Liver (tissue), 9 donors: Measurements from ENCODE around the gene KIF15. TPM values are rescaled to one million over a fixed set of nuclear protein-coding genes. Genes with fewer than 3 reads are reported as not detected.

Experiments
- DNase-seq: peaks from one replicate; pipeline ENCODE4 v3.0.0-alpha.2; 2017; ENCODE audit warnings: low spot score
- H3K27ac ChIP-seq, 2 donors: one replicate each; pipeline ENCODE4 v1.7.0; 2013; ENCODE audit warnings: inconsistent platforms in 2 of 2, low read length in 2 of 2, control low read depth in 1 of 2, low read depth in 1 of 2, mild to moderate bottlenecking in 1 of 2
- H3K27me3 ChIP-seq, 4 donors: one replicate each; pipeline versions ENCODE4 v1.6.1 to v1.7.0; 2013; ENCODE audit warnings: low read length in 3 of 4, inconsistent platforms in 1 of 4, mild to moderate bottlenecking in 1 of 4, moderate library complexity in 1 of 4; ENCODE audit not compliant: control insufficient read depth in 4 of 4, insufficient read depth in 4 of 4
- H3K36me3 ChIP-seq, 4 donors: one replicate each; pipeline versions ENCODE4 v1.6.1 to v1.7.0; 2013; ENCODE audit warnings: low read length in 3 of 4, mild to moderate bottlenecking in 3 of 4, low read depth in 1 of 4, moderate library complexity in 1 of 4; ENCODE audit not compliant: control insufficient read depth in 4 of 4, insufficient read depth in 3 of 4
- H3K4me1 ChIP-seq, 4 donors: one replicate each; pipeline versions ENCODE4 v1.6.1 to v1.7.0; 2013; ENCODE audit warnings: low read length in 3 of 4, mild to moderate bottlenecking in 3 of 4, moderate library complexity in 1 of 4; ENCODE audit not compliant: control insufficient read depth in 4 of 4, insufficient read depth in 4 of 4
- H3K4me3 ChIP-seq, 3 donors: one replicate each; pipeline versions ENCODE4 v1.6.1 to v1.7.0; 2013; ENCODE audit warnings: low read length in 3 of 3, control low read depth in 1 of 3, low read depth in 1 of 3, mild to moderate bottlenecking in 1 of 3
- H3K9ac ChIP-seq, 2 donors: one replicate each; pipeline ENCODE4 v1.7.0; 2013; ENCODE audit warnings: low read length in 2 of 2, mild to moderate bottlenecking in 2 of 2, moderate library complexity in 2 of 2, control low read depth in 1 of 2, low read depth in 1 of 2
- H3K9me3 ChIP-seq, 4 donors: one replicate each; pipeline versions ENCODE4 v1.6.1 to v1.7.0; 2013; ENCODE audit warnings: low read length in 3 of 4; ENCODE audit not compliant: control insufficient read depth in 4 of 4
- ATF3 ChIP-seq: IDR thresholded peaks from 2 replicates; pipeline ENCODE4 v1.6.1; 2016; ENCODE audit warnings: antibody characterized with exemption
- CTCF ChIP-seq: fragments of 150-350 bp; IDR thresholded peaks from 2 replicates; pipeline ENCODE4 v1.5.1; 2017; ENCODE audit warnings: improper control_type of control experiment, low read depth, low read length; ENCODE audit not compliant: missing input control
- EGR1 ChIP-seq, 2 donors: IDR thresholded peaks; 2 replicates each; pipeline ENCODE4 v1.6.1; 2016 to 2018; ENCODE audit warnings: antibody characterized with exemption in 2 of 2, low read depth in 2 of 2
- FOXA1 ChIP-seq: IDR thresholded peaks from 2 replicates; pipeline ENCODE4 v1.6.1; 2016; ENCODE audit warnings: antibody characterized with exemption
- FOXA2 ChIP-seq: IDR thresholded peaks from 2 replicates; pipeline ENCODE4 v1.6.1; 2016; ENCODE audit warnings: antibody characterized with exemption
- GABPA ChIP-seq, 2 donors: IDR thresholded peaks in 1 of 2; conservative IDR thresholded peaks in 1 of 2; 2 replicates each; pipeline ENCODE4 v1.6.1; 2016; ENCODE audit warnings: antibody characterized with exemption in 2 of 2, mild to moderate bottlenecking in 1 of 2, moderate library complexity in 1 of 2
- HNF4A ChIP-seq, 2 donors: conservative IDR thresholded peaks; 2 replicates each; pipeline ENCODE4 v1.6.1; 2016; ENCODE audit warnings: antibody characterized with exemption in 2 of 2, mild to moderate bottlenecking in 2 of 2
- HNF4G ChIP-seq: IDR thresholded peaks from 2 replicates; pipeline ENCODE4 v1.6.1; 2016; ENCODE audit warnings: antibody characterized with exemption
- JUND ChIP-seq, 2 donors: IDR thresholded peaks; 2 replicates each; pipeline ENCODE4 v1.6.1; 2016; ENCODE audit warnings: antibody characterized with exemption in 2 of 2
- MAX ChIP-seq: IDR thresholded peaks from 2 replicates; pipeline ENCODE4 v1.6.1; 2016; ENCODE audit warnings: antibody characterized with exemption
- NR2F2 ChIP-seq: IDR thresholded peaks from 2 replicates; pipeline ENCODE4 v1.6.1; 2016; ENCODE audit warnings: antibody characterized with exemption
- RAD21 ChIP-seq, 2 donors: IDR thresholded peaks; 2 replicates each; pipeline ENCODE4 v1.6.1; 2016; ENCODE audit warnings: antibody characterized with exemption in 2 of 2, mild to moderate bottlenecking in 2 of 2
- RXRA ChIP-seq, 2 donors: IDR thresholded peaks; 2 replicates each; pipeline ENCODE4 v1.6.1; 2017 to 2018; ENCODE audit warnings: antibody characterized with exemption in 2 of 2, mild to moderate bottlenecking in 1 of 2
- SP1 ChIP-seq: IDR thresholded peaks from 2 replicates; pipeline ENCODE4 v1.6.1; 2018; ENCODE audit warnings: antibody characterized with exemption, mild to moderate bottlenecking
- TAF1 ChIP-seq: conservative IDR thresholded peaks from 2 replicates; pipeline ENCODE4 v1.6.1; 2016; ENCODE audit warnings: antibody characterized with exemption, mild to moderate bottlenecking
- YY1 ChIP-seq: IDR thresholded peaks from 2 replicates; pipeline ENCODE4 v1.6.1; 2016; ENCODE audit warnings: antibody characterized with exemption, mild to moderate bottlenecking
- WGBS: extraction: QIAGEN DNeasy Blood & Tissue Kit; methylation state at CpG from one replicate; pipeline ENCODE4 v1.1.7; 2013; 5-methylcytosine and 5-hydroxymethylcytosine counted together
- polyA plus RNA-seq, 2 donors: library from polyadenylated mRNA; stranded (reverse) in 1 of 2; unstranded in 1 of 2; fragments of 200-250 nt in 1 of 2; fragments of >200 nt in 1 of 2; fragmentation: Nextera tagmentation in 1 of 2; extraction: Ambion mirVana in 1 of 2; gene quantifications; one replicate each; pipeline versions ENCODE4 v1.2.1 to v1.2.3, GENCODE V29; 2013 to 2015
- total RNA-seq, 2 donors: library from RNA; depleted of rRNA; stranded (reverse); fragments of >200 nt; gene quantifications; one replicate each; pipeline ENCODE4 v1.2.3, GENCODE V29; 2014
- TF ChIP-seq, protein P1 (sequence below): IDR thresholded peaks from 2 replicates; pipeline ENCODE4 v1.6.1; 2016; ENCODE audit warnings: antibody characterized with exemption
- TF ChIP-seq, protein P2 (sequence below): IDR thresholded peaks from 2 replicates; pipeline ENCODE4 v1.6.1; 2016; ENCODE audit warnings: antibody characterized with exemption, mild to moderate bottlenecking
- donor health status: healthy.
- donor health status: healthy.
- donor health status: healthy.
- donor health status: healthy.
- donor health status: healthy.

Gene KIF15
- total and polyA plus RNA-seq, 4 donors: under 0.01 to 15.9 (median 0.24) TPM

DNA sequence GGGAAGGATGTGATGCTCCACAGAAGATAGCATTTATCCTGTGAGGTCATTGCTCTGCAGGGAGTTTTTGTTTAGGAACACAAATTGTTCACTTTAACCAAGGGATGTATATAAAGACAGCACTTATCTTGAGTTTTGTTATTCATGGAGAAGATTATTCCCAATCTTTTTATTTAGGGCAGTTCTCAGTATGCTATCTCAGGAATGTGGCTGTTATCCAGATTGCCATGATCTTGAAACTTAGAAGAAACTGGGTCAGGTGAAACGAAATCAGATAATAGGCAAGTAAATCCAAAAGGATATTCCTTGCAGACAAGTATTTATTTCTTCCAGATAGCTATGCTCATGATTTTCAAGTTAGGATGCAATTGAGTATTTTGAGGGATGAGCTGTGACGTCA, 80.8 kb downstream of the KIF15 start:
- H3K27ac ChIP-seq: no peak overlapping the region
- TF ChIP-seq RAD21 (IDR thresholded peaks at IDR 0.05) (no peak), HNF4A (conservative IDR thresholded peaks at IDR 0.05) (no peak), MAX (no peak), FOXA1 (no peak), SP1 (no peak), ATF3 (no peak), RXRA (IDR thresholded peaks at IDR 0.05) (no peak), TAF1 (no peak), CTCF (no peak), NR2F2 (no peak), JUND (IDR thresholded peaks at IDR 0.05) (no peak), YY1 (no peak), HNF4G (no peak), EGR1 (IDR thresholded peaks at IDR 0.05; ENCODE audit: low read depth in 2 of 2) (no peak), GABPA (IDR thresholded peaks at IDR 0.05 in 1 of 2, conservative IDR thresholded peaks at IDR 0.05 in 1 of 2) (no peak), FOXA2 (no peak)
- TF ChIP-seq, protein P1, sequence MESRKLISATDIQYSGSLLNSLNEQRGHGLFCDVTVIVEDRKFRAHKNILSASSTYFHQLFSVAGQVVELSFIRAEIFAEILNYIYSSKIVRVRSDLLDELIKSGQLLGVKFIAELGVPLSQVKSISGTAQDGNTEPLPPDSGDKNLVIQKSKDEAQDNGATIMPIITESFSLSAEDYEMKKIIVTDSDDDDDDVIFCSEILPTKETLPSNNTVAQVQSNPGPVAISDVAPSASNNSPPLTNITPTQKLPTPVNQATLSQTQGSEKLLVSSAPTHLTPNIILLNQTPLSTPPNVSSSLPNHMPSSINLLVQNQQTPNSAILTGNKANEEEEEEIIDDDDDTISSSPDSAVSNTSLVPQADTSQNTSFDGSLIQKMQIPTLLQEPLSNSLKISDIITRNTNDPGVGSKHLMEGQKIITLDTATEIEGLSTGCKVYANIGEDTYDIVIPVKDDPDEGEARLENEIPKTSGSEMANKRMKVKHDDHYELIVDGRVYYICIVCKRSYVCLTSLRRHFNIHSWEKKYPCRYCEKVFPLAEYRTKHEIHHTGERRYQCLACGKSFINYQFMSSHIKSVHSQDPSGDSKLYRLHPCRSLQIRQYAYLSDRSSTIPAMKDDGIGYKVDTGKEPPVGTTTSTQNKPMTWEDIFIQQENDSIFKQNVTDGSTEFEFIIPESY: no peak
- TF ChIP-seq, protein P2, sequence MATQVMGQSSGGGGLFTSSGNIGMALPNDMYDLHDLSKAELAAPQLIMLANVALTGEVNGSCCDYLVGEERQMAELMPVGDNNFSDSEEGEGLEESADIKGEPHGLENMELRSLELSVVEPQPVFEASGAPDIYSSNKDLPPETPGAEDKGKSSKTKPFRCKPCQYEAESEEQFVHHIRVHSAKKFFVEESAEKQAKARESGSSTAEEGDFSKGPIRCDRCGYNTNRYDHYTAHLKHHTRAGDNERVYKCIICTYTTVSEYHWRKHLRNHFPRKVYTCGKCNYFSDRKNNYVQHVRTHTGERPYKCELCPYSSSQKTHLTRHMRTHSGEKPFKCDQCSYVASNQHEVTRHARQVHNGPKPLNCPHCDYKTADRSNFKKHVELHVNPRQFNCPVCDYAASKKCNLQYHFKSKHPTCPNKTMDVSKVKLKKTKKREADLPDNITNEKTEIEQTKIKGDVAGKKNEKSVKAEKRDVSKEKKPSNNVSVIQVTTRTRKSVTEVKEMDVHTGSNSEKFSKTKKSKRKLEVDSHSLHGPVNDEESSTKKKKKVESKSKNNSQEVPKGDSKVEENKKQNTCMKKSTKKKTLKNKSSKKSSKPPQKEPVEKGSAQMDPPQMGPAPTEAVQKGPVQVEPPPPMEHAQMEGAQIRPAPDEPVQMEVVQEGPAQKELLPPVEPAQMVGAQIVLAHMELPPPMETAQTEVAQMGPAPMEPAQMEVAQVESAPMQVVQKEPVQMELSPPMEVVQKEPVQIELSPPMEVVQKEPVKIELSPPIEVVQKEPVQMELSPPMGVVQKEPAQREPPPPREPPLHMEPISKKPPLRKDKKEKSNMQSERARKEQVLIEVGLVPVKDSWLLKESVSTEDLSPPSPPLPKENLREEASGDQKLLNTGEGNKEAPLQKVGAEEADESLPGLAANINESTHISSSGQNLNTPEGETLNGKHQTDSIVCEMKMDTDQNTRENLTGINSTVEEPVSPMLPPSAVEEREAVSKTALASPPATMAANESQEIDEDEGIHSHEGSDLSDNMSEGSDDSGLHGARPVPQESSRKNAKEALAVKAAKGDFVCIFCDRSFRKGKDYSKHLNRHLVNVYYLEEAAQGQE: no peak
- H3K9ac ChIP-seq: no peak overlapping the region
- no peak overlapping the region for H3K4me3 ChIP-seq
- no peaks in the 10 kb centered on the region for H3K36me3 ChIP-seq
- no peak for DNase-seq
- no peaks in the 10 kb centered on the region for H3K4me1 ChIP-seq
- no peaks in the 10 kb centered on the region for H3K9me3 ChIP-seq
- no peaks in the 10 kb centered on the region for H3K27me3 ChIP-seq
- 95% methylated on average over 2 of the region's 2 CpGs for WGBS
